Stomach (tissue), 9 donors: ENCODE results near the gene SLFN12. TPM values are rescaled to one million over a fixed set of nuclear protein-coding genes. Genes with fewer than 3 reads are reported as not detected.

ENCODE experiments used
- DNase-seq, 2 donors: peaks; one replicate each; pipeline versions ENCODE4 v3.0.0 to v3.0.0-alpha.2; 2013 to 2019
- H3K27ac ChIP-seq, 5 donors: fragments of 200-600 bp in 4 of 5; sonication (generic) in 4 of 5; one replicate each; pipeline ENCODE4 v1.5.1; 2013 to 2019; ENCODE audit warnings: mild to moderate bottlenecking in 1 of 5, moderate library complexity in 1 of 5
- H3K27me3 ChIP-seq, 3 donors: fragments of 200-600 bp; sonication (generic); one replicate each; pipeline ENCODE4 v1.5.1; 2017 to 2019; ENCODE audit warnings: mixed run types in 1 of 3
- H3K36me3 ChIP-seq, 4 donors: fragments of 200-600 bp; sonication (generic); 1 replicate in 3 of 4; 2 replicates in 1 of 4; pipeline ENCODE4 v1.5.1; 2016 to 2019
- H3K4me1 ChIP-seq, 4 donors: fragments of 200-600 bp; sonication (generic); one replicate each; pipeline ENCODE4 v1.5.1; 2016 to 2019
- H3K4me3 ChIP-seq, 4 donors: fragments of 200-600 bp; sonication (generic) in 3 of 4; one replicate each; pipeline ENCODE4 v1.5.1; 2016 to 2019; ENCODE audit warnings: mild to moderate bottlenecking in 1 of 4
- H3K9me3 ChIP-seq, 4 donors: fragments of 200-600 bp; sonication (generic); one replicate each; pipeline ENCODE4 v1.5.1; 2016 to 2019
- CTCF ChIP-seq, 7 experiments: fragments of 450-650 bp in 4 of 7; fragments of 200-600 bp in 3 of 7; sonication (generic) in 3 of 7; IDR thresholded peaks; one replicate each; pipeline ENCODE4 v1.5.1; 2016 to 2019; ENCODE audit warnings: antibody characterized with exemption in 7 of 7, control low read depth in 2 of 7, mild to moderate bottlenecking in 1 of 7
- EP300 ChIP-seq: sonication (generic); formaldehyde crosslinking; IDR thresholded peaks from one replicate; pipeline ENCODE4 v1.6.1; 2017; ENCODE audit warnings: antibody characterized with exemption
- POLR2A ChIP-seq, 4 donors: fragments of 450-650 bp; IDR thresholded peaks; one replicate each; pipeline ENCODE4 v1.6.1; 2016; ENCODE audit warnings: antibody characterized with exemption in 4 of 4, control low read depth in 2 of 4, mild to moderate bottlenecking in 1 of 4, moderate library complexity in 1 of 4
- POLR2AphosphoS5 ChIP-seq, 3 donors: sonication (generic); formaldehyde crosslinking; IDR thresholded peaks; one replicate each; pipeline ENCODE4 v1.6.1; 2016; ENCODE audit warnings: antibody characterized with exemption in 3 of 3
- WGBS, 5 donors: extraction: QIAGEN DNeasy Blood & Tissue Kit in 3 of 5; methylation state at CpG; one replicate each; pipeline versions ENCODE4 v1.1.5 to v1.1.7; 2013 to 2018; 5-methylcytosine and 5-hydroxymethylcytosine counted together
- intact Hi-C: fragments of 100-400 bp; cut with DNase I; formaldehyde crosslinking; loops from one replicate; pipeline ENCODE4 v1.15.1; 2023; ENCODE audit warnings: low total_unique reads
- polyA plus RNA-seq, 3 donors: library from polyadenylated mRNA; stranded (reverse); fragments of 200-250 nt; gene quantifications; one replicate each; pipeline ENCODE4 v1.2.3, GENCODE V29; 2013
- total RNA-seq, 5 donors: library from RNA; depleted of rRNA; stranded (reverse); fragments of >200 nt; gene quantifications; one replicate each; pipeline versions ENCODE4 v1.1.0 to v1.2.3, GENCODE V29; 2014 to 2016
- donor health status: healthy with polysubstance abuse.
- donor health status: Bipolar disorder and iron deficiency.
- donor health status: healthy.

Gene SLFN12
- total and polyA plus RNA-seq, 8 donors, result 0.85 to 182 (median 6.2) TPM

- Histone ChIP-seq H3K4me3 (peak overlapping the region; percentile 46 to 67 (median 60)), H3K4me1 (peaks cover 0 to 27% (median 19%) of the 10 kb centered on the region in 4 donors), H3K9me3 (no peaks in the 10 kb centered on the region), H3K27me3 (peaks cover 0 to 52% (median 0%) of the 10 kb centered on the region in 3 donors), H3K27ac (peak overlapping the region in 4 of 5 donors; percentile 54 to 82 (median 80)), H3K36me3 (peaks cover 0 to 5% (median 0%) of the 10 kb centered on the region in 4 donors)
- intact Hi-C loops, result no loop called here
- TF ChIP-seq EP300 (no peak), POLR2AphosphoS5 (IDR thresholded peaks at IDR 0.05) (no peak), POLR2A (IDR thresholded peaks at IDR 0.05) (no peak), CTCF (IDR thresholded peaks at IDR 0.05) (no peak)
- WGBS, 5 donors, result 40 to 50% (median 43%) methylated on average over 3 of the region's 3 CpGs
- peak in 1 of 2 donors; percentile 49 for DNase-seq
Observed at GRCh38 chr17:35447499-35447898, 15.2 kb upstream of the SLFN12 start.

GRCh38 chr17:35438433-35438832, 6.1 kb upstream of the SLFN12 start:
- no peak overlapping the region for H3K4me3 ChIP-seq
- H3K9me3 ChIP-seq, result no peaks in the 10 kb centered on the region
- H3K4me1 ChIP-seq, result peaks cover 6 to 10% (median 7%) of the 10 kb centered on the region in 4 donors
- TF ChIP-seq POLR2A (IDR thresholded peaks at IDR 0.05) (no peak), POLR2AphosphoS5 (IDR thresholded peaks at IDR 0.05) (no peak), EP300 (no peak), CTCF (IDR thresholded peaks at IDR 0.05) (no peak)
- H3K27ac ChIP-seq, result no peak overlapping the region
- no peak for DNase-seq
- H3K36me3 ChIP-seq, result no peaks in the 10 kb centered on the region
- H3K27me3 ChIP-seq, result no peaks in the 10 kb centered on the region
- intact Hi-C loops, result no loop called here

GRCh38 chr17:35433075-35433894, 985 bp upstream of the SLFN12 start:
- Histone ChIP-seq H3K4me3 (peak overlapping the region; percentile 42 to 60 (median 55)), H3K4me1 (peaks cover 10 to 26% (median 21%) of the 10 kb centered on the region in 4 donors), H3K9me3 (no peaks in the 10 kb centered on the region), H3K36me3 (no peaks in the 10 kb centered on the region), H3K27ac (peak overlapping the region; percentile 69 to 91 (median 84)), H3K27me3 (no peaks in the 10 kb centered on the region)
- TF ChIP-seq POLR2A (IDR thresholded peaks at IDR 0.05) (no peak), POLR2AphosphoS5 (IDR thresholded peaks at IDR 0.05) (peak in 1 of 3 donors; percentile 62), CTCF (IDR thresholded peaks at IDR 0.05) (peak in 1 of 7 experiments; percentile 6), EP300 (no peak)
- DNase-seq, result peak; percentile 69 to 95
- 5 to 21% (median 18%) methylated on average over 19 of the region's 19 CpGs for WGBS, 5 donors
- intact Hi-C loops, result no loop called here

GRCh38 chr17:35429702-35430101, 2.6 kb downstream of the SLFN12 start:
- intact Hi-C loops, result no loop called here
- DNase-seq, result no peak
- no peak overlapping the region for H3K27ac ChIP-seq
- TF ChIP-seq CTCF (IDR thresholded peaks at IDR 0.05), result no peak
- TF ChIP-seq EP300, result no peak
- TF ChIP-seq POLR2AphosphoS5 (IDR thresholded peaks at IDR 0.05), result no peak
- TF ChIP-seq POLR2A (IDR thresholded peaks at IDR 0.05), result no peak
- H3K36me3 ChIP-seq, result no peaks in the 10 kb centered on the region
- WGBS, 5 donors, result 86 to 98% (median 94%) methylated on average over 2 of the region's 2 CpGs
- no peaks in the 10 kb centered on the region for H3K9me3 ChIP-seq
- no peaks in the 10 kb centered on the region for H3K27me3 ChIP-seq
- no peak overlapping the region for H3K4me3 ChIP-seq
- peaks cover 10 to 26% (median 21%) of the 10 kb centered on the region in 4 donors for H3K4me1 ChIP-seq
